A673 (cell line): ENCODE results near the gene S100A7A. TPM values are rescaled to one million over a fixed set of nuclear protein-coding genes. Genes with fewer than 3 reads are reported as not detected.

Experiments used
- BruUV-seq: library from RNA; stranded (reverse); fragments of 400-500 nt; replicated peaks from 2 replicates; lab custom pipeline; 2021; lab: Mats Ljungman, UMichigan
- CTCF ChIA-PET: fragments of 300-600 bp; sonication (Branson Sonifier 250); formaldehyde crosslinking; loops from one replicate; lab custom pipeline; 2022; ENCODE audit warnings: antibody characterized with exemption; lab: Charles Lee
- POLR2A ChIA-PET: fragments of 300-600 bp; sonication (Branson Sonifier 250); formaldehyde crosslinking; loops from one replicate; lab custom pipeline; 2022; ENCODE audit warnings: antibody characterized with exemption; ENCODE audit not compliant: low non-redundant PET; lab: Charles Lee
- DNase-seq: peaks from one replicate; pipeline ENCODE4 v3.0.0-alpha.2; 2015; ENCODE audit warnings: low spot score
- H3K27ac ChIP-seq: fragments of 200-600 bp; sonication (generic); 2 replicates; pipeline ENCODE4 v1.5.1; 2016; ENCODE audit warnings: mixed run types, low read depth, mild to moderate bottlenecking, mixed read lengths, antibody characterized with exemption, low read length; ENCODE audit not compliant: poor library complexity, severe bottlenecking
- H3K27me3 ChIP-seq: fragments of 200-600 bp; sonication (generic); replicated peaks from 2 replicates; pipeline ENCODE4 v1.6.1; 2017; ENCODE audit warnings: mixed run types, low read depth, mild to moderate bottlenecking, mixed read lengths, antibody characterized with exemption, low read length; ENCODE audit not compliant: insufficient read depth, poor library complexity
- H3K36me3 ChIP-seq: fragments of 200-600 bp; sonication (generic); 2 replicates; pipeline ENCODE4 v1.6.1; 2016; ENCODE audit warnings: mixed run types, mild to moderate bottlenecking, mixed read lengths, antibody characterized with exemption, low read length; ENCODE audit not compliant: insufficient read depth, poor library complexity, severe bottlenecking
- H3K4me1 ChIP-seq: fragments of 200-600 bp; sonication (generic); 2 replicates; pipeline ENCODE4 v1.6.1; 2017; ENCODE audit warnings: mixed run types, mild to moderate bottlenecking, mixed read lengths, antibody characterized with exemption, low read length; ENCODE audit not compliant: insufficient read depth, poor library complexity, severe bottlenecking
- H3K4me3 ChIP-seq: fragments of 200-600 bp; sonication (generic); 2 replicates; pipeline ENCODE4 v1.5.1; 2016; ENCODE audit warnings: low read depth, mixed run types, mild to moderate bottlenecking, mixed read lengths, low read length; ENCODE audit not compliant: poor library complexity, severe bottlenecking
- H3K9me3 ChIP-seq: fragments of 200-600 bp; sonication (generic); 2 replicates; pipeline ENCODE4 v1.6.1; 2016; ENCODE audit warnings: mixed run types, low read depth, mild to moderate bottlenecking, mixed read lengths, antibody characterized with exemption, low read length; ENCODE audit not compliant: poor library complexity, severe bottlenecking
- EZH2 ChIP-seq: fragments of 200-600 bp; sonication (generic); IDR thresholded peaks from 2 replicates; pipeline ENCODE4 v1.6.1; 2017; ENCODE audit warnings: borderline replicate concordance, low read depth, mild to moderate bottlenecking, mixed read lengths, antibody characterized with exemption, low read length; ENCODE audit not compliant: poor library complexity, severe bottlenecking
- intact Hi-C: fragments of 100-400 bp; cut with micrococcal nuclease; formaldehyde crosslinking; loops from one replicate; pipeline ENCODE4 v1.10.0; 2022; ENCODE audit not compliant: unreplicated experiment
- total RNA-seq: library from RNA; stranded (reverse); gene quantifications from 2 replicates; pipeline ENCODE4 v1.2.3, GENCODE V29; 2021
- TF ChIP-seq, protein P1 (sequence below): fragments of 300-800, 200-600 bp; sonication (generic); conservative IDR thresholded peaks from 2 replicates; pipeline ENCODE4 v1.5.1; 2017; ENCODE audit warnings: low read depth, mild to moderate bottlenecking, antibody characterized with exemption, low read length, moderate library complexity, mixed read lengths

The S100A7A gene
- total RNA-seq, 1 experiment from 2014 or later: not detected

GRCh38 chr1:153428073-153428638 lies 11.8 kb downstream of the S100A7A start:
- Histone ChIP-seq H3K27me3 (peaks cover 51% of the 10 kb centered on the region), H3K36me3 (no peaks in the 10 kb centered on the region), H3K4me1 (no peaks in the 10 kb centered on the region), H3K27ac (no peak overlapping the region), H3K4me3 (no peak overlapping the region), H3K9me3 (no peaks in the 10 kb centered on the region)
- ChIA-PET CTCF (no interaction called here), POLR2A (no interaction called here)
- DNase-seq: no peak
- BruUV-seq: no TSS peak
- intact Hi-C loops: no loop called here
- no peak for TF ChIP-seq EZH2
- TF ChIP-seq, protein P1, sequence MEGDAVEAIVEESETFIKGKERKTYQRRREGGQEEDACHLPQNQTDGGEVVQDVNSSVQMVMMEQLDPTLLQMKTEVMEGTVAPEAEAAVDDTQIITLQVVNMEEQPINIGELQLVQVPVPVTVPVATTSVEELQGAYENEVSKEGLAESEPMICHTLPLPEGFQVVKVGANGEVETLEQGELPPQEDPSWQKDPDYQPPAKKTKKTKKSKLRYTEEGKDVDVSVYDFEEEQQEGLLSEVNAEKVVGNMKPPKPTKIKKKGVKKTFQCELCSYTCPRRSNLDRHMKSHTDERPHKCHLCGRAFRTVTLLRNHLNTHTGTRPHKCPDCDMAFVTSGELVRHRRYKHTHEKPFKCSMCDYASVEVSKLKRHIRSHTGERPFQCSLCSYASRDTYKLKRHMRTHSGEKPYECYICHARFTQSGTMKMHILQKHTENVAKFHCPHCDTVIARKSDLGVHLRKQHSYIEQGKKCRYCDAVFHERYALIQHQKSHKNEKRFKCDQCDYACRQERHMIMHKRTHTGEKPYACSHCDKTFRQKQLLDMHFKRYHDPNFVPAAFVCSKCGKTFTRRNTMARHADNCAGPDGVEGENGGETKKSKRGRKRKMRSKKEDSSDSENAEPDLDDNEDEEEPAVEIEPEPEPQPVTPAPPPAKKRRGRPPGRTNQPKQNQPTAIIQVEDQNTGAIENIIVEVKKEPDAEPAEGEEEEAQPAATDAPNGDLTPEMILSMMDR: no peak

DNA sequence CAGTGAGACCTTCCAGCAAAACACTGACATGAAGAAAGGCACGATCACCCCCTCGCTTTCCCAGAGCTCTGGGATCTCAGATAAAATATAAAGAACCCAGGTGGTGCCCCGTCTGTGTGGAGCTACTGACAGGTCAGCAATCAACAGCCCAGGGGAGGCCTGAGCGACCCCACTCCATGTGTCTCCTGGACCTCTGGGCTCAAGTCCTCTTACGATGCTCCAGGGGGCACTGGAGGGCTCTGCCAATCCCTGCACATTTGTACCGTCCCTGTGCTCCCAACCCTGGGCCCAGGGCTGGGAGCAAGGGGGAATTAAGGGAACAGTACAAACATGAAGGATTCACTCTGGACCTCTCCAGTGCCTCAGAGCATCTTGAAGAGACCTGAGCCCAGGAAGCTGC lies 12.5 kb downstream of the S100A7A start:
- no peak for DNase-seq
- Histone ChIP-seq H3K36me3 (no peaks in the 10 kb centered on the region), H3K9me3 (no peaks in the 10 kb centered on the region), H3K27ac (no peak overlapping the region), H3K27me3 (peaks cover 54% of the 10 kb centered on the region), H3K4me3 (no peak overlapping the region), H3K4me1 (no peaks in the 10 kb centered on the region)
- ChIA-PET CTCF (no interaction called here), POLR2A (no interaction called here)
- intact Hi-C loops: no loop called here
- BruUV-seq: no TSS peak
- TF ChIP-seq, protein P1: no peak

- no peak for TF ChIP-seq EZH2
- TF ChIP-seq, protein P1: no peak
- H3K36me3 ChIP-seq: no peaks in the 10 kb centered on the region
- H3K4me3 ChIP-seq: no peak overlapping the region
- H3K27me3 ChIP-seq: peaks cover 55% of the 10 kb centered on the region
- no peak for DNase-seq
- BruUV-seq: no TSS peak
- ChIA-PET POLR2A (no interaction called here), CTCF (no interaction called here)
- H3K27ac ChIP-seq: no peak overlapping the region
- intact Hi-C loops: no loop called here
- H3K4me1 ChIP-seq: no peaks in the 10 kb centered on the region
- no peaks in the 10 kb centered on the region for H3K9me3 ChIP-seq
Observed at GRCh38 chr1:153429266-153430165, 13.2 kb downstream of the S100A7A start.
